ENCODE results near the gene NSD2.

- TF ChIP-seq, protein P1, sequence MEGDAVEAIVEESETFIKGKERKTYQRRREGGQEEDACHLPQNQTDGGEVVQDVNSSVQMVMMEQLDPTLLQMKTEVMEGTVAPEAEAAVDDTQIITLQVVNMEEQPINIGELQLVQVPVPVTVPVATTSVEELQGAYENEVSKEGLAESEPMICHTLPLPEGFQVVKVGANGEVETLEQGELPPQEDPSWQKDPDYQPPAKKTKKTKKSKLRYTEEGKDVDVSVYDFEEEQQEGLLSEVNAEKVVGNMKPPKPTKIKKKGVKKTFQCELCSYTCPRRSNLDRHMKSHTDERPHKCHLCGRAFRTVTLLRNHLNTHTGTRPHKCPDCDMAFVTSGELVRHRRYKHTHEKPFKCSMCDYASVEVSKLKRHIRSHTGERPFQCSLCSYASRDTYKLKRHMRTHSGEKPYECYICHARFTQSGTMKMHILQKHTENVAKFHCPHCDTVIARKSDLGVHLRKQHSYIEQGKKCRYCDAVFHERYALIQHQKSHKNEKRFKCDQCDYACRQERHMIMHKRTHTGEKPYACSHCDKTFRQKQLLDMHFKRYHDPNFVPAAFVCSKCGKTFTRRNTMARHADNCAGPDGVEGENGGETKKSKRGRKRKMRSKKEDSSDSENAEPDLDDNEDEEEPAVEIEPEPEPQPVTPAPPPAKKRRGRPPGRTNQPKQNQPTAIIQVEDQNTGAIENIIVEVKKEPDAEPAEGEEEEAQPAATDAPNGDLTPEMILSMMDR (IDR thresholded peaks at IDR 0.05), result no peak
- TF ChIP-seq POLR2A (IDR thresholded peaks at IDR 0.05), result no peak
These were observed 111.2 kb downstream of the NSD2 start for GRCh38 chr4:1982124-1983052.

All from Peyer's patch (tissue), 4 donors.